GM18951 (cell line): ENCODE results near the gene RPL13A.
A peak's percentile ranks its signal among the peaks of the same experiment; 100 is the strongest.

ENCODE experiments used
- POLR2A ChIP-seq: IDR thresholded peaks from 4 replicates; pipeline ENCODE4 v1.6.1; 2011; ENCODE audit warnings: mild to moderate bottlenecking; ENCODE audit not compliant: insufficient read length, insufficient read depth; ENCODE audit errors: extremely low read depth
- in situ Hi-C: fragments of 300-500 bp; cut with MboI; formaldehyde crosslinking; loops from one replicate; pipeline ENCODE4 v1.12.0; 2022; ENCODE audit warnings: low sequenced_read_pairs, mixed read lengths, inconsistent platforms; ENCODE audit not compliant: unreplicated experiment

The RPL13A gene

DNA sequence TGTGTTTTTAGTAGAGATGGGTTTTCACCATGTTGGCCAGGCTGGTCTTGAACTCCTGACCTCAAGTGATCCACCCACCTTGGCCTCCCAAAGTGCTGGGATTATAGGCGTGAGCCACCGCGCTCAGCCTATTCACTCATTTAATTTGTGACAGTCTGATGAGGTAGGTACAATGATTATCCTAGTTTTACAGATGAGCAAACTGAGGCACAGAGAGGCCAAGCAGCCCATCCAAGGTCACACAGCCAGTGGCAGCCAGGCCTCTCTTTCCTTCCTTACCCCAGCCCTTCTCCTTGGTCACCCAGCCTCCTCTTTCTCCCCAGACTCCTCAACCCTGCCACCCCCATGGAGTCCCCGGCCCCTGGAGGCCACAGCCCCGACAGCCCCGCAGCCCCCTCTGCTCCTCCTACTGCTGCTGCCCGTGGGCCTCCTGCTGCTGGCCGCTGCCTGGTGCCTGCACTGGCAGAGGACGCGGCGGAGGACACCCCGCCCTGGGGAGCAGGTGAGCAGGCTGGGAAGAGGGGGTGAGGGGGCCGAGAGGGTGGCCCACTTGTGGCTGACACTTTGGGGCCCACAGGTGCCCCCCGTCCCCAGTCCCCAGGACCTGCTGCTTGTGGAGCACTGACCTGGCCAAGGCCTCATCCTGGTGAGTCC is 7.3 kb upstream of the RPL13A start:
- in situ Hi-C loops = no loop called here
- TF ChIP-seq POLR2A = no peak

DNA sequence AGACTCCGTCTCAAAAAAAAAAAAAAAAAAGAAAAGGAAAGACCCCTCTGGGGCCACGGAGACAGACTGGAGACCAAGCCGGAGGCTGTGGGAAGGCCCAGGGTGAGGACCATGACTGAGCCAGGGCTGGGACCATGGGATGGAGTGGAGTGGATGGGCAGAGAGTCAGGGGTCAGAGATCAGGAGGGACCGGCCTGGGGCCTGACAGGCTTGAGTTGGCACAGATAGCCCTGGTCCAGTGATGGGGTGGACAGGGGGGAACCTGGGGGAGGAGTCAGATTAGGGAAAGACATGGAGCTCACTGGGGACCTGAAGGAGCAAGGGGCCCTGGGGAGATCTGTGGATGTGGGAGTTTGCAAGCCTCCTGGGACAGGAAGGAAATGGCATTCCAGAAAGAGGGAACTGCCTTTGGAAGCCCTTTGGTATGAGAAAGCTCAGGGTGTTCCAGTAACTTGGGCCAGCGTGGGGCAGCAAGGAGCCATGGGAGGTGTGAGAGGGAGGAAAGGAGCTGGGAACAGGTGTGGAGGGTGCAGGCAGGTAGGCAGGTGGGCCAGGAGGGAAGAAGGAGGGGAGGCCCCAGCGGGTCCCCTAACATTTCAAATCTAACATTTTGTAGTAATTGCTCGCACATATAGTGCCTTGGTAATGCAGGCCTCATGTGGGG is 6.3 kb upstream of the RPL13A start:
- TF ChIP-seq POLR2A = no peak
- in situ Hi-C loops = no loop called here

DNA sequence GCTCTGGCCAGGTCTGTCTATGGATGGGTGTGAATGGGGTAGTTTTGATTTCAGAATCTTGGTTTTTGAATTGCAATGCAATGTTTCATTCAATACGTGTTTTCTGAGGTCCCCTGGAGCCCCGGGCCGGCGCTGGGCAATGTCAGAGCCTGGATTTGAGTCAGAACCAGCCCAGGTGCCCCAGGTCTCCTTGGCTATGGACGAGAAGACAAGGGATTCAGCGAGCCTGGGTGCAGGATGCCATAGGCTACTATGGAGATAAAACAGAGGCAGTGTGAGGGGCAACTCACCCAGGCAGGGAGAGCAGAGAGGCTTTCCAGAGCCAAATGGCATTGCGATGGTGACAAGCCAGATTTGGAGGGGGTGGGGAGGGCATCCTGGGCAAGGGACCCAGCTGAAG is 1.2 kb upstream of the RPL13A start:
- in situ Hi-C loops = no loop called here
- no peak for TF ChIP-seq POLR2A

DNA sequence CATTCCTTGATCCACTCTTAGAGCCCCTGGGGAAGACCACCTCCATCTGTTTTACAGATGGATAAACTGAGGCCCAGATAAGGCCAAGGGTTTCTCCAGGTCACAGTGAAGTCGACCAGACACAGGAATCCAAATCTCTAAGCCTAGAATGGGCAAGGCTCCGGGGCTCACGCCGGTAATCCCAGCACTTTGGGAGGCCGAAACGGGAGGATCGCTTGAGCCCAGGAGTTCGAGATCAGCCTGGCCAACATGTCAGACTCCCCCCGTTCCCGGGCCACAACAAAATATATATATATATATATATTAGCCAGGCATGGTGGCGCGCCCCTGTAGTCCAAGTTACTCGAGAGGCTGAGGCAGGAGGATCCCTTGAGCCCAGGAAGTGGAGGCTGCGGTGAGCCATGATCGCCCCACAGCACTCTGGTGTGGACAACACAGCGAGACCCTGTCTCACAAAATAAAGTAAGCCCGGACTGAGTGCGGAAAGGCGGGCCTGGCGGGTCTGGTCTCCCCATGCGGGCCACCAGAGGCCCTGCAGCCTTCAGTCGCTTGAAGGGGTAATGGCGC is 615 bp upstream of the RPL13A start:
- in situ Hi-C loops = no loop called here
- no peak for TF ChIP-seq POLR2A

DNA sequence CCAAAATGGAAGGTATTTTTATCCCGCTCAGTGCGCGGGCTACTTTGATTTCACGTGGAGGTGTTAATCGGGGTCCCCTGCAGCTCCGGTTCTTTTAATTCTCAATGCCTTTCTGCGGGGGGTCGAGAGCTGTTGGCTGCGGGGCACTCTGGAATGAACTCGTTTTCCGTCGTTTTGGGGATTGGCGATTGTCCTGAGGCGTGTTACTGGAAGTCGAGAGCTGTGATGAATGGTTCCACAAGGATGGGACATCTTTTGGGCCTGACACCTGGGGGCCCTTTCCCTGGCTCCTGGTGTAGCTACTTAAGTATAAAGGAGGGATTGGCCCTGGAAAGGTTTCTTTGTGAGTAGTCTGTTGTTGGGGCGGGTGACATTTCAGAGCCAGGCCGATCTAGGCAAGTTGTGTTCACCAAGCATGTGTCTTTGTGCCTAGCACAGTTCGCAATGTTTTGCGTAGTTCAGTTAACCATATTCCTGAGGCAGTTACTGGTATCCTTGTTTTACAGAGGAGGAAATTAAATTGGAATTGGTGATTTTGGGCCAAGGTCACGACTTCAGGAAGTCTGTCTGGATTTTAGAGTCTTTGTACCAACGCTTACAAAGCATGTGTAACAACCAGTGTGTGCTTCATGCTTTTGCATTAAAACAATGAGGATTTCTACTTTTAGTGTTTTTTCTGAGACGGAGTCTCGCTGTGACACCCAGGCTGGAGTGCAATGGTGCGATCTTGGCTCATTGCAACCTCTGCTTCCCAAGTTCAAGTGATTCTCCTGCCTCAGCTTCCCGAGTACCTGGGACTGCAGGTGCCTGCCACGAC is 846 bp downstream of the RPL13A start:
- in situ Hi-C loops = no loop called here
- no peak for TF ChIP-seq POLR2A

DNA sequence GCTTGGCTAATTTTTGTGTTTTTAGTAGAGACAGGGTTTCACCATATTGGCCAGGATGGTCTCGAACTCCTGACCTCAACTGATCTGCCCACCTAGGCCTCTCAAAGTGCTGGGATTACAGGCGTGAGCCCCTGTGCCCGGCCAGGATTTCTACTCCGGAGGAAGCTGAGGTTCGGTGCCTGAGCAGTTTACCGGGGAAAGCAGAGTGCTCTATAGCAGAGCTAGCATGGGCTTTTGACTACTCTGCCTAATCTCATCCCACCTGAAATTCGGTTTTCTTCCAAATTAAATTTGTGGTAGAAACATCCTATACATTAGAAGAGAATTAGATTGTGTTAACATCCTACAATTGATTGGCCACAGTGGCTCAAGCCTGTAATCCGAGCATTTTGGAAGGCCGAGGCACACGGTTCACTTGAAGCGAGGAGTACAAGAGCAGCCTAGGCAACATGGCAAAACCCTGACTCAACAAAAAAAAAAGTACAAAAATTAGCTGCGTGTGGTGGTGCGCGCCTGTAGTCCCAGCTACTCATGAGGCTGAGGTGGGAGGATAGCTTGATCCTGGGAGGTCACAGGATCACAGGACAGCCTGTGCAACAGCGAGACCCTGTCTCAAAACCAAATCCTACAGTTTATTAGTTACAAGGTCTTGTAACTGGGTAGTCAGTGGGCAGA is 1.6 kb downstream of the RPL13A start:
- in situ Hi-C loops = no loop called here
- no peak for TF ChIP-seq POLR2A

DNA sequence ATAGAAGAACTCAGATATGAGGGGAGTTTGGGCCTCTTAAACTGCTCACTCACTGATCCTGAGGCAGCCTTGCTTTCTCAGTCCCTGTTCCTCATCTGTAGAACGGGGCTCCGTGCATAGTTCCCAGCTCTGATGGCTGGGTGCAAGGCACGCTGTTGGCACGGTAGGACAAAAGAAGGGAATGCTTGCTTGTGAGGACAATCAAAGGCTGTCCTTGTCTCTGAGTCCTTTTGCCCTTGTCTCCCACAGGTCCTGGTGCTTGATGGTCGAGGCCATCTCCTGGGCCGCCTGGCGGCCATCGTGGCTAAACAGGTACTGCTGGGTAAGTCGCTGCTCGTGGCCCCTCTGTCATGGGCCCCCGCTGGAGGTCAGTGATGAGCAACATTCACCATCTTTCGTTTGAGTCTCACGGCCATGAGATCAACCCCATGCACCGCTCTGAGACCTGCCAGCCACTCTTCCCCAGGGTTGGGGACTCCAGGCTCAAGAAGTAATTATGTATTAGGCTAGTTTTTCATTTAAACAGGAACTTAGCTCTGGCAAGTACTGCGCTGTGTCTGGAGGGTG is 2.3 kb downstream of the RPL13A start:
- in situ Hi-C loops = no loop called here
- TF ChIP-seq POLR2A = no peak

DNA sequence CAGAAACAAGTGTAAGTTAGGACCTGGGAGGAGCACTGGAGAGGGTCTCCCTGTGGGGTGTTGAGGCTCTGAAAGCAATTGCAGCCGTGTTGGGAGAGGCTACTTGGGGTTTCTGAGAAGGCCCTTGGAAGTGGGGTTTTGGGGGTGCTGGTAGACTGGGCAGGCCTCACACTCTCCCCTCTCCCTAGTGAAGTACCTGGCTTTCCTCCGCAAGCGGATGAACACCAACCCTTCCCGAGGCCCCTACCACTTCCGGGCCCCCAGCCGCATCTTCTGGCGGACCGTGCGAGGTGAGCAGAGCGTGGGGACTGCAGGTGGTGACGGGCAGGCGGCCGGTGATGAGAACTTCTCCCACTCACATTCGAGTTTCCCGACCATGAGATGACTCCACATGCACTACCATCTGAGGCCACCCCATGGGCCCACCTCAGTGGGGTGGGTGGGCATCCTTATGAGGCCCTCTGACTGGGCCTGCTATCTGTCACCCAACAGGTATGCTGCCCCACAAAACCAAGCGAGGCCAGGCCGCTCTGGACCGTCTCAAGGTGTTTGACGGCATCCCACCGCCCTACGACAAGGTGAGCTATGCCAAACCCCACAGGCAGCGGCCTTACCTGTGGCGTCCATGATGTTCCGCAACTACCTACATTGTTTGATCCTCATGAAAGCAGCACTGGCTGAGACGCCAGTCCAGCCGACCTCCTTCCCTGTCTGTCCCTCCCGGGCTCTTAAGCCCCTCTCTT is 3.0 kb downstream of the RPL13A start:
- peak; percentile 10 for TF ChIP-seq POLR2A
- in situ Hi-C loops = no loop called here

DNA sequence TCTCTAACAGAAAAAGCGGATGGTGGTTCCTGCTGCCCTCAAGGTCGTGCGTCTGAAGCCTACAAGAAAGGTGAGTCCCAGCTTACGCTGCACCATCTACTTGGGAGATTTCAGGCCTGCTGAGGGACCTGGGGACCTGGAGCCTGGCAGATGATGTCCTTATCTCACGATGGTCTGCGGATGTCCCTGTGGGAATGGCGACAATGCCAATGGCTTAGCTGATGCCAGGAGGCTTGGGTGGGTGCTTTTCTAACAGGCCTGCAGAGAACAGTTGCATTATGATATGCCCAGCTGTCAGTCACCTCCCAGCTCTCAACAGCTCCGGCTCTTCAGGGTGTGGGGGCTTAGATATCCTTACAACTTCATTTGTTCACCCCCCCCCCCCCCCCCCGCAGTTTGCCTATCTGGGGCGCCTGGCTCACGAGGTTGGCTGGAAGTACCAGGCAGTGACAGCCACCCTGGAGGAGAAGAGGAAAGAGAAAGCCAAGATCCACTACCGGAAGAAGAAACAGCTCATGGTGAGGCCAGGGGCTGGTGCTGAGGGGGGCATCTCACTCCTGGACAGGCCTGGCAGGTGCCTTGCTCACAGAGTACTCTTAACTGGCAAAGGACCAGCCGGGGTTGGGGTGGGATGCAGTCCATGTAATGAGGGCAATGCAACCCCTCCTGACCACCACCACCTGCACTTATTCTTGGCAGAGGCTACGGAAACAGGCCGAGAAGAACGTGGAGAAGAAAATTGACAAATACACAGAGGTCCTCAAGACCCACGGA is 3.8 kb downstream of the RPL13A start:
- in situ Hi-C loops = no loop called here
- TF ChIP-seq POLR2A = no peak

DNA sequence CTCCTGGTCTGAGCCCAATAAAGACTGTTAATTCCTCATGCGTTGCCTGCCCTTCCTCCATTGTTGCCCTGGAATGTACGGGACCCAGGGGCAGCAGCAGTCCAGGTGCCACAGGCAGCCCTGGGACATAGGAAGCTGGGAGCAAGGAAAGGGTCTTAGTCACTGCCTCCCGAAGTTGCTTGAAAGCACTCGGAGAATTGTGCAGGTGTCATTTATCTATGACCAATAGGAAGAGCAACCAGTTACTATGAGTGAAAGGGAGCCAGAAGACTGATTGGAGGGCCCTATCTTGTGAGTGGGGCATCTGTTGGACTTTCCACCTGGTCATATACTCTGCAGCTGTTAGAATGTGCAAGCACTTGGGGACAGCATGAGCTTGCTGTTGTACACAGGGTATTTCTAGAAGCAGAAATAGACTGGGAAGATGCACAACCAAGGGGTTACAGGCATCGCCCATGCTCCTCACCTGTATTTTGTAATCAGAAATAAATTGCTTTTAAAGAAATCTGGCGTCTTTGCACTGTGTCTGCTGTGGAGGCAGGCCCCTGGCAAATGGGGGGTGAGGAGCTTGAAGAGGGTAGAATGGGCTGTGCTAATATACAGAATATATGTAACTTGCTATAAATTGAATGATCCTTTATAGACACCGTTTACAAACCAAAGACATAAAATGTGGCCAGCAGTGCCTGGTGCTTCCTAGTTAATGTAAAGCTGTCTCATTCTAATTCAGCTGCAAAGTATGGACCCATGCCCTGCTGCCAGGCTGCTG is 4.6 kb downstream of the RPL13A start:
- in situ Hi-C loops = no loop called here

More for the DNA sequence above, 4.6 kb downstream of the RPL13A start:
- no peak for TF ChIP-seq POLR2A
